ENCODE results near the gene PAX9. TPM values are rescaled to one million over a fixed set of nuclear protein-coding genes. Genes with fewer than 3 reads are reported as not detected.

Gene PAX9
- total RNA-seq, 4 donors from 2014 or later, result not detected

DNA sequence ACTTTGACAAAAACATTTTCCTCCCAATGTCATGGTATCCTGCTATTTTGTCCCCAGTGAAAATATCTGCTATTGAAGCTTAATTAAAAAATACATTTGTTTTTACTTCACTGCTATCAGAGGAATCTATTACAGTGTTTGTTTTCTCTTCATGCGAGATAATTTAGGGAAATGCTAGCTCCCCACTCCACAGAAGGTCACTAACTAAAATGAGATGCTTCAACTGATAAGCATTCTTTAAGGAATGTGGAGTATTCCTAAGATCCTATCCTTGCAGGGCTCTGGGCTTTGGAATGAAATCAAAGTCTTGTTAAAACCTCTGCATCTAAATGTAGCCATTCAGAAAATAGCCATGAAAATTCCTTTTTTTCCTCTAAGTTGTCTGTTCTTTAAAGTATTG is 39.5 kb downstream of the PAX9 start:
- in situ Hi-C loops (cut with MboI; ENCODE audit: low sequenced_read_pairs in 4 of 4), result no loop called here
- ATAC-seq (no peak), DNase-seq (no peak)
- no peak overlapping the region for H3K27ac ChIP-seq
- TF ChIP-seq, protein P1, sequence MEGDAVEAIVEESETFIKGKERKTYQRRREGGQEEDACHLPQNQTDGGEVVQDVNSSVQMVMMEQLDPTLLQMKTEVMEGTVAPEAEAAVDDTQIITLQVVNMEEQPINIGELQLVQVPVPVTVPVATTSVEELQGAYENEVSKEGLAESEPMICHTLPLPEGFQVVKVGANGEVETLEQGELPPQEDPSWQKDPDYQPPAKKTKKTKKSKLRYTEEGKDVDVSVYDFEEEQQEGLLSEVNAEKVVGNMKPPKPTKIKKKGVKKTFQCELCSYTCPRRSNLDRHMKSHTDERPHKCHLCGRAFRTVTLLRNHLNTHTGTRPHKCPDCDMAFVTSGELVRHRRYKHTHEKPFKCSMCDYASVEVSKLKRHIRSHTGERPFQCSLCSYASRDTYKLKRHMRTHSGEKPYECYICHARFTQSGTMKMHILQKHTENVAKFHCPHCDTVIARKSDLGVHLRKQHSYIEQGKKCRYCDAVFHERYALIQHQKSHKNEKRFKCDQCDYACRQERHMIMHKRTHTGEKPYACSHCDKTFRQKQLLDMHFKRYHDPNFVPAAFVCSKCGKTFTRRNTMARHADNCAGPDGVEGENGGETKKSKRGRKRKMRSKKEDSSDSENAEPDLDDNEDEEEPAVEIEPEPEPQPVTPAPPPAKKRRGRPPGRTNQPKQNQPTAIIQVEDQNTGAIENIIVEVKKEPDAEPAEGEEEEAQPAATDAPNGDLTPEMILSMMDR (IDR thresholded peaks at IDR 0.05 in 4 of 5, conservative IDR thresholded peaks at IDR 0.05 in 1 of 5), result no peak
- TF ChIP-seq POLR2A (IDR thresholded peaks at IDR 0.05), result no peak
- no peaks in the 10 kb centered on the region for H3K4me1 ChIP-seq
- intact Hi-C loops (cut with DNase I; ENCODE audit: low total_unique reads), result no loop called here
- no peaks in the 10 kb centered on the region for H3K9me3 ChIP-seq
- no peaks in the 10 kb centered on the region for H3K27me3 ChIP-seq
- no peak overlapping the region for H3K4me3 ChIP-seq
- no peaks in the 10 kb centered on the region for H3K36me3 ChIP-seq

DNA sequence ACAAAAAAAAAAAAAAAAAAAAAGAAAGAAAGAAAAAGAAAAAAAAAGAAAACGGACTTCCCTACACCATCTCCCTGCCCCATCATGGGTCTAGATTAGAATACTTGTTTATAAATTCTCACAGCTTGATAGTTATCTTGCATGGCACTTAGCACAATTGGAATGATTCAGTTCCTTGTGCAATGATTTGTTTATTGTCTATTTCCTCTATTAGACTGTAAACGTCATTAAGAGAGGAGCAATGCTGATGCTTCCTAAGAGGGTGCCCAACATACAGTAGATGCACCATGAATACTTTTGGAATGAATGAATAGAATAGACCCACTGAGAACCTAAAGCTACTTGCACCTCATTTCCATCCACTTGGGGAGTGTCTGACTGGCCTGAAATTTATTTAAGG is 40.8 kb downstream of the PAX9 start:
- Histone ChIP-seq H3K4me1 (no peaks in the 10 kb centered on the region), H3K36me3 (no peaks in the 10 kb centered on the region), H3K9me3 (no peaks in the 10 kb centered on the region), H3K27ac (no peak overlapping the region), H3K27me3 (no peaks in the 10 kb centered on the region), H3K4me3 (no peak overlapping the region)
- in situ Hi-C loops (cut with MboI; ENCODE audit: low sequenced_read_pairs in 4 of 4) (no loop called here), intact Hi-C loops (cut with DNase I; ENCODE audit: low total_unique reads) (no loop called here)
- TF ChIP-seq, protein P1 (IDR thresholded peaks at IDR 0.05 in 4 of 5, conservative IDR thresholded peaks at IDR 0.05 in 1 of 5), result no peak
- TF ChIP-seq POLR2A (IDR thresholded peaks at IDR 0.05), result no peak
- DNase-seq, result no peak
- no peak for ATAC-seq

DNA sequence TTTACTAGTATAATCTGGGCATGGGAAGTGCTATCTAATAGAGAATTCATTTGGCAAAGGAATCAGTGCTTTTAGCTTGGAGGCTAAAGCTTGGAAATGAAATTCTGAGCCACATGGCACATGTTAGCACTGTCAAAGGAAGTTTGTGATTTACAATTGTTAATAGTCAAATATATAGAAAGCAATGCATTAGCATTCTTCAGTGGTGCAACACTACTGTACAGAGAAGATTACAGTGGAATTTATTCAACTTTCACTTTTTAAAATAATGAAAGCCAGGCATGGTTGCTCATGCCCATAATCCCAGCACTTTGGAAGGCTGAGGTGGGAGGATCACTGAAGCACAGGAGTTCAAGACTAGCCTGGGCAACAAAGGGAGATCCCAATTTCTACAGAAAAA is 45.9 kb downstream of the PAX9 start:
- ATAC-seq, result no peak
- in situ Hi-C loops (cut with MboI; ENCODE audit: low sequenced_read_pairs in 4 of 4), result no loop called here
- TF ChIP-seq POLR2A (IDR thresholded peaks at IDR 0.05), result no peak
- TF ChIP-seq, protein P1 (IDR thresholded peaks at IDR 0.05 in 4 of 5, conservative IDR thresholded peaks at IDR 0.05 in 1 of 5), result no peak

DNA sequence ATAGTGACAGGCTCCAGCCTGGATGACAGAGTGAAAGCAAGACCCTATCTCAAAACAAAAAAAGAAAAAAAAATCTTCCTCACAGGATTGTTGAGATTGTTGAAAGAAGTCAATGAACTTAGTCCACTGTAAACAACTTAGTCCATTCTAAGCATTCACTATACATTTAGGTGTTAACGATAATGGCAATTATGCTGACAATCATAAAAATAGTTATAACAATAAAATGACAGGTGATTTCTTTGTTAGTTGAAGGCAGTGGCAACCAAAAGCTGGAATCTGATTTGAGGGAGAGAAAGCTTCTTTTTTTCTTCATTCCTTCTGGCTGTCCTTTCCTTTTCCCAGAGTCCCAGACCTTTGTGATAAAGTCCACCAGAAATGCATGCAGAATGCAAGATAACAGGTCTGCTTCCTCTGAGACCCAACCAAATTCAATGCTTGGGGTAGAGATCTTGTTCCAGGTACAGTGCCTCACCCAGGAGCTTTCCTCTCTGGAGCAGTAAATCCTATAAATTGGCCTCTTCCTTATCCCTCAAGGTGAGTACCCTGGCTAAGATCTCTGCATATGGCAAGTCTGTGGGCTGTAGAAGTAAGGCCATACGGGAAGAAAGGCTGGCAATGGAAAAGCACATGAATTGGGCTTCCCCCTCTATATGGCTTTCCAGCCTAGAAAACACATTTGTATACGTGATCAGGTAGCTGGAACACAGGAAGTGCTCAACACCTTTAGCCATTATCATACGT is 52.5 kb downstream of the PAX9 start:
- Histone ChIP-seq H3K4me1 (no peaks in the 10 kb centered on the region), H3K9me3 (no peaks in the 10 kb centered on the region), H3K27ac (no peak overlapping the region), H3K4me3 (no peak overlapping the region), H3K27me3 (no peaks in the 10 kb centered on the region), H3K36me3 (no peaks in the 10 kb centered on the region)
- no peak for TF ChIP-seq POLR2A (IDR thresholded peaks at IDR 0.05)
- TF ChIP-seq, protein P1 (IDR thresholded peaks at IDR 0.05 in 4 of 5, conservative IDR thresholded peaks at IDR 0.05 in 1 of 5), result no peak
- no peak for DNase-seq
- intact Hi-C loops (cut with DNase I; ENCODE audit: low total_unique reads), result no loop called here
- ATAC-seq, result no peak
- in situ Hi-C loops (cut with MboI; ENCODE audit: low sequenced_read_pairs in 4 of 4), result no loop called here

More for the DNA sequence above, 45.9 kb downstream of the PAX9 start:
- intact Hi-C loops (cut with DNase I; ENCODE audit: low total_unique reads), result no loop called here
- H3K9me3 ChIP-seq, result no peaks in the 10 kb centered on the region
- H3K27me3 ChIP-seq, result no peaks in the 10 kb centered on the region
- no peak overlapping the region for H3K4me3 ChIP-seq
- H3K36me3 ChIP-seq, result no peaks in the 10 kb centered on the region
- no peak overlapping the region for H3K27ac ChIP-seq
- no peaks in the 10 kb centered on the region for H3K4me1 ChIP-seq
- no peak for DNase-seq

Measured in gastrocnemius medialis (tissue), 4 donors.